HCT116 (cell line): Measurements from ENCODE around the gene WNT7B. TPM values are rescaled to one million over a fixed set of nuclear protein-coding genes. Genes with fewer than 3 reads are reported as not detected.

ENCODE experiments used
- ATAC-seq: fragments of 200-7000 bp; cut with Tn5 transposase; 2 replicates; pipeline ENCODE4 v1.9.1; 2020; ENCODE audit warnings: mild to moderate bottlenecking, moderate library complexity
- BruUV-seq: library from RNA; stranded (reverse); fragments of 400-500 nt; replicated peaks from 2 replicates; lab custom pipeline; 2021; lab: Mats Ljungman, UMichigan
- CTCF ChIA-PET: fragments of 300-600 bp; sonication (Branson Sonifier 250); formaldehyde crosslinking; loops from one replicate; lab custom pipeline; 2021; ENCODE audit warnings: antibody characterized with exemption; lab: Charles Lee
- POLR2A ChIA-PET: fragments of 300-600, 350-600 bp; sonication (Branson Sonifier 250); formaldehyde crosslinking; loops from one replicate; lab custom pipeline; 2021; ENCODE audit warnings: antibody characterized with exemption; lab: Charles Lee
- RAD21 ChIA-PET, 2 experiments: fragments of 300-600 bp; sonication (Branson Sonifier 250); formaldehyde crosslinking; loops; one replicate each; lab custom pipeline; 2023; ENCODE audit warnings: low total read pairs in 2 of 2; ENCODE audit not compliant: uncharacterized antibody in 2 of 2, unreplicated experiment in 2 of 2, low non-redundant PET in 1 of 2; lab: Charles Lee
- DNase-seq: peaks from one replicate; pipeline ENCODE4 v3.0.0-alpha.2; 2010; ENCODE audit warnings: low read depth, low spot score
- H2AFZ ChIP-seq: fragments of 200-600 bp; shearing (Covaris generic), sonication (generic); 2 replicates; pipeline ENCODE4 v1.6.1; 2017; ENCODE audit warnings: low read depth, mixed run types, mixed read lengths, antibody characterized with exemption, low read length; ENCODE audit not compliant: poor library complexity, severe bottlenecking
- H3K27ac ChIP-seq: 2 replicates; pipeline ENCODE4 v1.5.1; 2012; ENCODE audit warnings: low read depth, low read length
- H3K27me3 ChIP-seq: fragments of 200-600 bp; sonication (generic); 2 replicates; pipeline ENCODE4 v1.6.1; 2016; ENCODE audit warnings: mixed run types, low read length, mixed read lengths; ENCODE audit not compliant: insufficient read depth
- H3K36me3 ChIP-seq, 2 experiments: fragments of 200-500 bp in 1 of 2; fragments of 200-600 bp in 1 of 2; sonication (Bioruptor generic) in 1 of 2; sonication (generic) in 1 of 2; 2 replicates each; pipeline versions ENCODE4 v1.5.1 to v1.6.1; 2014 to 2016; ENCODE audit warnings: low read length in 2 of 2, inconsistent platforms in 1 of 2, mixed read lengths in 1 of 2, mixed run types in 1 of 2; ENCODE audit not compliant: insufficient read depth in 2 of 2, control insufficient read depth in 1 of 2
- H3K4me1 ChIP-seq, 2 experiments: fragments of 200-600 bp in 1 of 2; sonication (generic) in 1 of 2; 2 replicates each; pipeline versions ENCODE4 v1.5.1 to v1.6.1; 2012 to 2017; ENCODE audit warnings: low read length in 2 of 2, inconsistent platforms in 1 of 2, mild to moderate bottlenecking in 1 of 2, mixed read lengths in 1 of 2, mixed run types in 1 of 2, moderate library complexity in 1 of 2; ENCODE audit not compliant: insufficient read depth in 2 of 2, control insufficient read depth in 1 of 2
- H3K4me2 ChIP-seq: fragments of 200-600 bp; sonication (generic); 2 replicates; pipeline ENCODE4 v1.6.1; 2017; ENCODE audit warnings: mixed run types, low read length, mixed read lengths
- H3K4me3 ChIP-seq, 2 experiments: fragments of 200-600 bp in 1 of 2; sonication (generic) in 1 of 2; replicated peaks in 1 of 2; 2 replicates each; pipeline ENCODE4 v1.5.1; 2011 to 2016; ENCODE audit warnings: low read length in 2 of 2, control low read depth in 1 of 2, low read depth in 1 of 2, mild to moderate bottlenecking in 1 of 2, mixed read lengths in 1 of 2, mixed run types in 1 of 2
- H3K79me2 ChIP-seq: fragments of 200-600 bp; sonication (generic); 2 replicates; pipeline ENCODE4 v1.6.1; 2017; ENCODE audit warnings: mild to moderate bottlenecking, mixed run types, low read length, moderate library complexity, mixed read lengths; ENCODE audit not compliant: insufficient read depth
- H3K9ac ChIP-seq: fragments of 200-600 bp; sonication (generic); 2 replicates; pipeline ENCODE4 v1.6.1; 2016; ENCODE audit warnings: low read length, mixed read lengths
- H3K9me2 ChIP-seq: fragments of 200-600 bp; sonication (generic), shearing (Covaris generic); 2 replicates; pipeline ENCODE4 v1.6.1; 2017; ENCODE audit warnings: mixed run types, mild to moderate bottlenecking, moderate library complexity; ENCODE audit not compliant: insufficient read depth
- H3K9me3 ChIP-seq, 2 experiments: fragments of 200-500 bp in 1 of 2; fragments of 200-600 bp in 1 of 2; sonication (Bioruptor generic) in 1 of 2; sonication (generic) in 1 of 2; 2 replicates each; pipeline ENCODE4 v1.6.1; 2014 to 2017; ENCODE audit warnings: low read length in 2 of 2, mixed read lengths in 2 of 2, inconsistent platforms in 1 of 2, low read depth in 1 of 2, mild to moderate bottlenecking in 1 of 2, mixed run types in 1 of 2, moderate library complexity in 1 of 2; ENCODE audit not compliant: control insufficient read depth in 1 of 2, insufficient read depth in 1 of 2
- H4K20me1 ChIP-seq: fragments of 200-600 bp; sonication (generic), shearing (Covaris generic); 2 replicates; pipeline ENCODE4 v1.6.1; 2017; ENCODE audit warnings: mixed run types, mild to moderate bottlenecking, moderate library complexity; ENCODE audit not compliant: insufficient read depth
- CBX3 ChIP-seq: IDR thresholded peaks from 2 replicates; pipeline ENCODE4 v1.6.1; 2012; ENCODE audit warnings: low read depth
- EGR1 ChIP-seq: IDR thresholded peaks from 2 replicates; pipeline ENCODE4 v1.6.1; 2012; ENCODE audit warnings: low read depth
- ELF1 ChIP-seq: IDR thresholded peaks from 2 replicates; pipeline ENCODE4 v1.6.1; 2012; ENCODE audit warnings: low read depth, borderline replicate concordance
- EZH2phosphoT487 ChIP-seq: fragments of 200-600 bp; IDR thresholded peaks from 2 replicates; pipeline ENCODE4 v1.6.1; 2018; ENCODE audit warnings: antibody characterized with exemption, borderline replicate concordance
- FOSL1 ChIP-seq: IDR thresholded peaks from 2 replicates; pipeline ENCODE4 v1.6.1; 2012; ENCODE audit warnings: low read depth
- JUND ChIP-seq: IDR thresholded peaks from 2 replicates; pipeline ENCODE4 v1.6.1; 2012
- POLR2AphosphoS5 ChIP-seq: IDR thresholded peaks from 2 replicates; pipeline ENCODE4 v1.6.1; 2011; ENCODE audit warnings: mild to moderate bottlenecking, low read depth, low read length, moderate library complexity
- SIN3A ChIP-seq: IDR thresholded peaks from 2 replicates; pipeline ENCODE4 v1.6.1; 2012; ENCODE audit warnings: low read depth
- SP1 ChIP-seq: IDR thresholded peaks from 2 replicates; pipeline ENCODE4 v1.6.1; 2012; ENCODE audit warnings: low read depth
- ZFX ChIP-seq: fragments of 450-650 bp; IDR thresholded peaks from 2 replicates; pipeline ENCODE4 v1.6.1; 2017
- intact Hi-C: fragments of 100-400 bp; cut with micrococcal nuclease; formaldehyde crosslinking; loops from 2 replicates; pipeline ENCODE4 v1.10.0; 2022
- total RNA-seq: library from RNA; stranded (reverse); gene quantifications from one replicate; pipeline ENCODE4 v1.2.1, GENCODE V29; 2021; ENCODE audit not compliant: unreplicated experiment
- TF ChIP-seq, protein P1 (sequence below): IDR thresholded peaks from 2 replicates; pipeline ENCODE4 v1.6.1; 2011; ENCODE audit warnings: mild to moderate bottlenecking, low read length, moderate library complexity; ENCODE audit not compliant: insufficient replicate concordance; ENCODE audit errors: extremely low read depth
- TF ChIP-seq, protein P2 (sequence below): IDR thresholded peaks from 2 replicates; pipeline ENCODE4 v1.6.1; 2012
- TF ChIP-seq, protein P3 (sequence below): IDR thresholded peaks from 2 replicates; pipeline ENCODE4 v1.6.1; 2012; ENCODE audit warnings: low read depth
- TF ChIP-seq, protein P4 (sequence below), 3 experiments: fragments of 200-600 bp in 1 of 3; sonication (generic) in 1 of 3; IDR thresholded peaks in 2 of 3; conservative IDR thresholded peaks in 1 of 3; 2 replicates each; pipeline ENCODE4 v1.5.1; 2012 to 2017; ENCODE audit warnings: low read depth in 2 of 3, low read length in 2 of 3, antibody characterized with exemption in 1 of 3, borderline replicate concordance in 1 of 3, control low read depth in 1 of 3, mild to moderate bottlenecking in 1 of 3, mixed read lengths in 1 of 3, mixed run types in 1 of 3, moderate library complexity in 1 of 3; ENCODE audit not compliant: insufficient read depth in 1 of 3

Gene WNT7B
- total RNA-seq, 1 experiment from 2014 or later, result 10.5 TPM

DNA sequence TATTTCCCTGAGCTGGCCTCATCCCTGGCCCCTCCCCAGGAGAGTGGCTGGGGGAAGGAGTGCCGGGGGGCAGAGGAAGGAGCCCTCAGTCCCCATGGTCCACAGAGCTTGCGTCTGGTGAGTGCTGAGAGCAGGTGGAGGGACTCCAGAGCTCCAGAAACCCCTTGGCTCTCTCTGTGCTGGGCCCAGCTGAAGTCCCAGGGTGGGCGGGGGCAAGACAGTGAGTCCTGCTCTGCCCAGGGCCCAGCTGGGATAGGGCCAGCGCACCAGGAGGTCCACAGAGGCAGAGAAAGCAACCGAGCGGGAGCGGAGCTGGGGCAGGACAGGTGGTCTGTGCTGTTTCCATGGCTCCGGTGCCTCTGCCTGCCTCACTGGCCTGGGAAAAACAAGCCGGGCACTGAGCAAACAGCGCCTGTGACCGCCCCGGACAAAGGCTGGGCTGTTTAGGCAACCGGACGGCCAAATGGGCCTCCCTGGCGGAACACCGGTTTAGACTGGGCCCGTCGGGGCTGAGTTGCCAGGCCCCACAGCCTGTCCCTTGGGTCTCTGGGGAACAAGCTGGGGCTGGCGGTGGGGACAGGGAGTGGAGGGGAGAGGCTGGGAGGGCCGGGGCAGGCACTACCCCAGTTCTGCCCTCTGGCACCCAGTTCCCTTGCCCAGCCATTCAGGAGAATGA lies 34.1 kb upstream of the WNT7B start:
- H2AFZ ChIP-seq, result no peak overlapping the region
- no peak overlapping the region for H3K27ac ChIP-seq
- DNase-seq (no peak), ATAC-seq (no peak)
- intact Hi-C loops, result no loop called here
- H3K79me2 ChIP-seq, result no peaks in the 10 kb centered on the region
- TF ChIP-seq ELF1 (no peak), CBX3 (no peak), EZH2phosphoT487 (no peak), FOSL1 (no peak), POLR2AphosphoS5 (no peak), SP1 (no peak), EGR1 (no peak), SIN3A (no peak), JUND (no peak), ZFX (no peak)
- TF ChIP-seq, protein P1, sequence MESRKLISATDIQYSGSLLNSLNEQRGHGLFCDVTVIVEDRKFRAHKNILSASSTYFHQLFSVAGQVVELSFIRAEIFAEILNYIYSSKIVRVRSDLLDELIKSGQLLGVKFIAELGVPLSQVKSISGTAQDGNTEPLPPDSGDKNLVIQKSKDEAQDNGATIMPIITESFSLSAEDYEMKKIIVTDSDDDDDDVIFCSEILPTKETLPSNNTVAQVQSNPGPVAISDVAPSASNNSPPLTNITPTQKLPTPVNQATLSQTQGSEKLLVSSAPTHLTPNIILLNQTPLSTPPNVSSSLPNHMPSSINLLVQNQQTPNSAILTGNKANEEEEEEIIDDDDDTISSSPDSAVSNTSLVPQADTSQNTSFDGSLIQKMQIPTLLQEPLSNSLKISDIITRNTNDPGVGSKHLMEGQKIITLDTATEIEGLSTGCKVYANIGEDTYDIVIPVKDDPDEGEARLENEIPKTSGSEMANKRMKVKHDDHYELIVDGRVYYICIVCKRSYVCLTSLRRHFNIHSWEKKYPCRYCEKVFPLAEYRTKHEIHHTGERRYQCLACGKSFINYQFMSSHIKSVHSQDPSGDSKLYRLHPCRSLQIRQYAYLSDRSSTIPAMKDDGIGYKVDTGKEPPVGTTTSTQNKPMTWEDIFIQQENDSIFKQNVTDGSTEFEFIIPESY, result no peak
- TF ChIP-seq, protein P2, sequence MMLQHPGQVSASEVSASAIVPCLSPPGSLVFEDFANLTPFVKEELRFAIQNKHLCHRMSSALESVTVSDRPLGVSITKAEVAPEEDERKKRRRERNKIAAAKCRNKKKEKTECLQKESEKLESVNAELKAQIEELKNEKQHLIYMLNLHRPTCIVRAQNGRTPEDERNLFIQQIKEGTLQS, result no peak
- TF ChIP-seq, protein P3, sequence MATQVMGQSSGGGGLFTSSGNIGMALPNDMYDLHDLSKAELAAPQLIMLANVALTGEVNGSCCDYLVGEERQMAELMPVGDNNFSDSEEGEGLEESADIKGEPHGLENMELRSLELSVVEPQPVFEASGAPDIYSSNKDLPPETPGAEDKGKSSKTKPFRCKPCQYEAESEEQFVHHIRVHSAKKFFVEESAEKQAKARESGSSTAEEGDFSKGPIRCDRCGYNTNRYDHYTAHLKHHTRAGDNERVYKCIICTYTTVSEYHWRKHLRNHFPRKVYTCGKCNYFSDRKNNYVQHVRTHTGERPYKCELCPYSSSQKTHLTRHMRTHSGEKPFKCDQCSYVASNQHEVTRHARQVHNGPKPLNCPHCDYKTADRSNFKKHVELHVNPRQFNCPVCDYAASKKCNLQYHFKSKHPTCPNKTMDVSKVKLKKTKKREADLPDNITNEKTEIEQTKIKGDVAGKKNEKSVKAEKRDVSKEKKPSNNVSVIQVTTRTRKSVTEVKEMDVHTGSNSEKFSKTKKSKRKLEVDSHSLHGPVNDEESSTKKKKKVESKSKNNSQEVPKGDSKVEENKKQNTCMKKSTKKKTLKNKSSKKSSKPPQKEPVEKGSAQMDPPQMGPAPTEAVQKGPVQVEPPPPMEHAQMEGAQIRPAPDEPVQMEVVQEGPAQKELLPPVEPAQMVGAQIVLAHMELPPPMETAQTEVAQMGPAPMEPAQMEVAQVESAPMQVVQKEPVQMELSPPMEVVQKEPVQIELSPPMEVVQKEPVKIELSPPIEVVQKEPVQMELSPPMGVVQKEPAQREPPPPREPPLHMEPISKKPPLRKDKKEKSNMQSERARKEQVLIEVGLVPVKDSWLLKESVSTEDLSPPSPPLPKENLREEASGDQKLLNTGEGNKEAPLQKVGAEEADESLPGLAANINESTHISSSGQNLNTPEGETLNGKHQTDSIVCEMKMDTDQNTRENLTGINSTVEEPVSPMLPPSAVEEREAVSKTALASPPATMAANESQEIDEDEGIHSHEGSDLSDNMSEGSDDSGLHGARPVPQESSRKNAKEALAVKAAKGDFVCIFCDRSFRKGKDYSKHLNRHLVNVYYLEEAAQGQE, result no peak
- TF ChIP-seq, protein P4, sequence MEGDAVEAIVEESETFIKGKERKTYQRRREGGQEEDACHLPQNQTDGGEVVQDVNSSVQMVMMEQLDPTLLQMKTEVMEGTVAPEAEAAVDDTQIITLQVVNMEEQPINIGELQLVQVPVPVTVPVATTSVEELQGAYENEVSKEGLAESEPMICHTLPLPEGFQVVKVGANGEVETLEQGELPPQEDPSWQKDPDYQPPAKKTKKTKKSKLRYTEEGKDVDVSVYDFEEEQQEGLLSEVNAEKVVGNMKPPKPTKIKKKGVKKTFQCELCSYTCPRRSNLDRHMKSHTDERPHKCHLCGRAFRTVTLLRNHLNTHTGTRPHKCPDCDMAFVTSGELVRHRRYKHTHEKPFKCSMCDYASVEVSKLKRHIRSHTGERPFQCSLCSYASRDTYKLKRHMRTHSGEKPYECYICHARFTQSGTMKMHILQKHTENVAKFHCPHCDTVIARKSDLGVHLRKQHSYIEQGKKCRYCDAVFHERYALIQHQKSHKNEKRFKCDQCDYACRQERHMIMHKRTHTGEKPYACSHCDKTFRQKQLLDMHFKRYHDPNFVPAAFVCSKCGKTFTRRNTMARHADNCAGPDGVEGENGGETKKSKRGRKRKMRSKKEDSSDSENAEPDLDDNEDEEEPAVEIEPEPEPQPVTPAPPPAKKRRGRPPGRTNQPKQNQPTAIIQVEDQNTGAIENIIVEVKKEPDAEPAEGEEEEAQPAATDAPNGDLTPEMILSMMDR (IDR thresholded peaks at IDR 0.05 in 2 of 3, conservative IDR thresholded peaks at IDR 0.05 in 1 of 3; ENCODE audit: borderline replicate concordance in 1 of 3, insufficient read depth in 1 of 3, low read depth in 2 of 3, low read length in 2 of 3), result no peak
- peaks cover 4 to 19% of the 10 kb centered on the region in 2 experiments; a peak in 2 of 4 replicates for H3K9me3 ChIP-seq
- no peaks in the 10 kb centered on the region for H3K9me2 ChIP-seq
- H4K20me1 ChIP-seq, result no peaks in the 10 kb centered on the region
- POLR2A ChIA-PET, result no interaction called here
- CTCF ChIA-PET, result no interaction called here
- no peaks in the 10 kb centered on the region for H3K36me3 ChIP-seq
- no peak overlapping the region for H3K4me3 ChIP-seq
- H3K9ac ChIP-seq, result no peak overlapping the region
- H3K4me2 ChIP-seq, result no peak overlapping the region
- BruUV-seq, result no TSS peak
- H3K27me3 ChIP-seq, result no peaks in the 10 kb centered on the region
- RAD21 ChIA-PET, result no interaction called here
- H3K4me1 ChIP-seq, result peaks cover 44 to 57% of the 10 kb centered on the region in 2 experiments
